GM12878 (cell line): Measurements from ENCODE around the gene RENBP. TPM values are rescaled to one million over a fixed set of nuclear protein-coding genes. Genes with fewer than 3 reads are reported as not detected.

ENCODE experiments used
- HDGF ChIP-seq: fragments of 450-650 bp; IDR thresholded peaks from 2 replicates; pipeline ENCODE4 v1.6.1; 2016; ENCODE audit warnings: antibody characterized with exemption
- PAX5 ChIP-seq: IDR thresholded peaks from 2 replicates; pipeline ENCODE4 v1.6.1; 2011; ENCODE audit warnings: low read depth, low read length, borderline replicate concordance
- POLR2A ChIP-seq: IDR thresholded peaks from 2 replicates; pipeline ENCODE4 v1.6.1; 2011; ENCODE audit warnings: low read depth, mild to moderate bottlenecking, low read length
- SRF ChIP-seq, 2 experiments: IDR thresholded peaks; 2 replicates each; pipeline ENCODE4 v1.6.1; 2011; ENCODE audit warnings: low read depth in 2 of 2, low read length in 2 of 2, mild to moderate bottlenecking in 1 of 2, moderate library complexity in 1 of 2
- TAF1 ChIP-seq: IDR thresholded peaks from 2 replicates; pipeline ENCODE4 v1.6.1; 2011; ENCODE audit warnings: mild to moderate bottlenecking, low read depth, low read length, borderline replicate concordance
- TCF3 ChIP-seq: IDR thresholded peaks from 2 replicates; pipeline ENCODE4 v1.6.1; 2012; ENCODE audit warnings: low read depth, mild to moderate bottlenecking, low read length, borderline replicate concordance; ENCODE audit not compliant: insufficient read depth
- polyA plus RNA-seq, 11 experiments: library from polyadenylated mRNA; depleted of rRNA in 4 of 11; unstranded in 6 of 11; stranded (reverse) in 5 of 11; fragments of >200 nt; fragmentation: Nextera tagmentation in 4 of 11; fragmentation: Illumina TruSeq in 1 of 11; extraction: Ambion mirVana in 4 of 11; extraction: Trizol in 1 of 11; gene quantifications; 1 replicate in 1 of 11; 2 replicates in 10 of 11; pipeline versions ENCODE4 v1.2.1 to v1.2.3, GENCODE V29; 2011 to 2016; ENCODE audit warnings: inconsistent platforms in 2 of 11, missing spikeins in 2 of 11, low read depth in 1 of 11
- total RNA-seq, 4 experiments: library from RNA; depleted of rRNA in 3 of 4; stranded (reverse); fragments of >200 nt in 3 of 4; fragmentation: Illumina TruSeq in 1 of 4; extraction: Trizol in 1 of 4; gene quantifications; 2 replicates each; pipeline versions ENCODE4 v1.2.1 to v1.2.3, GENCODE V29; 2013 to 2021
- TF ChIP-seq, protein P1 (sequence below): IDR thresholded peaks from 2 replicates; pipeline ENCODE4 v1.6.1; 2011; ENCODE audit warnings: borderline replicate concordance, low read depth, mild to moderate bottlenecking, moderate library complexity, low read length; ENCODE audit not compliant: insufficient read depth, poor library complexity, severe bottlenecking
- TF ChIP-seq, protein P2 (sequence below): fragments of 450-650 bp; IDR thresholded peaks from 2 replicates; pipeline ENCODE4 v1.6.1; 2017; ENCODE audit warnings: low read depth, mild to moderate bottlenecking, moderate library complexity
- TF ChIP-seq, protein P3 (sequence below): fragments of 450-650 bp; IDR thresholded peaks from 2 replicates; pipeline ENCODE4 v1.6.1; 2017; ENCODE audit warnings: mild to moderate bottlenecking, moderate library complexity
- TF ChIP-seq, protein P4 (sequence below): fragments of 450-650 bp; IDR thresholded peaks from 2 replicates; pipeline ENCODE4 v1.6.1; 2018; ENCODE audit warnings: mild to moderate bottlenecking, low read depth, moderate library complexity; ENCODE audit not compliant: partially characterized antibody
- TF ChIP-seq, protein P5 (sequence below): IDR thresholded peaks from 2 replicates; pipeline ENCODE4 v1.6.1; 2012; ENCODE audit warnings: low read depth, low read length, improper control_type of control experiment
- TF ChIP-seq, protein P6 (sequence below): fragments of 450-650 bp; IDR thresholded peaks from 2 replicates; pipeline ENCODE4 v1.6.1; 2017; ENCODE audit warnings: mild to moderate bottlenecking, moderate library complexity

RENBP gene
- total and polyA plus RNA-seq, 10 of the 15 experiments (the other 5 are each of a cell fraction or from before 2014, with no cell fraction given): 0.36 to 4.9 (median 1.8) TPM; not detected in 3

DNA sequence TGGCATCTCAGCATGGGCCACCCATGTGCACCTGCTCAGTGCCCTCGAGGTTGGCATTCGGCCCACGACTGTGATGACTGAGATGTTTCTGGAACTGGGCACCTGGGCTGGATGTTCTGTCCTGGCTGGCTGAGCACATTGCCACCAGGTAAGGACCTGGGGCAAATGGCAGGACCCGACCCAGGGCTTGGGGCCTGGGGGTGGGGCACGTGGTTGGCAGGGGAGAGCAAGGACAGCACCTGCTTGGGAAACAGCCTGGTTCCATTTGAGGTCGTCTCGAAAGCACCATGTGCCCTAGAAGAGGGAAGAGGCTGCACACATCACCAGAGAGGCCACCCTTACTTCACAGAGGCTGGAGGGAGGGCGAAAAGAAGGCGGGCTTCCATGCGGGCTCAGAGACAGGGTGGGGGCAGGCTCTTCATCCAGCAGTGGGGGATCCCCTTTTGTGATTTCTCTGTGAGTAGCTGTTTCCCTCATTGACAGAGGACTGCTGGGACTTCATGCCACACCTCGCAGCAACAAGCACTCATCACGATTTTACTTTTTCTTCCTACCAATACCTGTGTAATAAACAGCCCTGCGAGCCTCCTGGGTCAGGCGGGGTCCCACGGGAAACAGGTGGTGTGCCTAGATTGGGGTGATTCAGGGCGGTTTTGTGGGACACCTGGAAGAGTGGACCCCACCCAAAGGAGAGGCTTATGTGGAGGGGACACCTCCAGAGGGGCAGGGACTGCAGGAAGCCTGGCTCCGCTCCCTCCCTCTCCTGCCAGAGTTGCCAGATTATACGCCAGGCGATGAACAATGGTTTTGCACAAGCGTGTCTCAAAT lies 40.1 kb upstream of the RENBP start (continued):
- TF ChIP-seq TAF1: no peak
- TF ChIP-seq, protein P1, sequence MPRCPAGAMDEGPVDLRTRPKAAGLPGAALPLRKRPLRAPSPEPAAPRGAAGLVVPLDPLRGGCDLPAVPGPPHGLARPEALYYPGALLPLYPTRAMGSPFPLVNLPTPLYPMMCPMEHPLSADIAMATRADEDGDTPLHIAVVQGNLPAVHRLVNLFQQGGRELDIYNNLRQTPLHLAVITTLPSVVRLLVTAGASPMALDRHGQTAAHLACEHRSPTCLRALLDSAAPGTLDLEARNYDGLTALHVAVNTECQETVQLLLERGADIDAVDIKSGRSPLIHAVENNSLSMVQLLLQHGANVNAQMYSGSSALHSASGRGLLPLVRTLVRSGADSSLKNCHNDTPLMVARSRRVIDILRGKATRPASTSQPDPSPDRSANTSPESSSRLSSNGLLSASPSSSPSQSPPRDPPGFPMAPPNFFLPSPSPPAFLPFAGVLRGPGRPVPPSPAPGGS: no peak
- TF ChIP-seq, protein P2, sequence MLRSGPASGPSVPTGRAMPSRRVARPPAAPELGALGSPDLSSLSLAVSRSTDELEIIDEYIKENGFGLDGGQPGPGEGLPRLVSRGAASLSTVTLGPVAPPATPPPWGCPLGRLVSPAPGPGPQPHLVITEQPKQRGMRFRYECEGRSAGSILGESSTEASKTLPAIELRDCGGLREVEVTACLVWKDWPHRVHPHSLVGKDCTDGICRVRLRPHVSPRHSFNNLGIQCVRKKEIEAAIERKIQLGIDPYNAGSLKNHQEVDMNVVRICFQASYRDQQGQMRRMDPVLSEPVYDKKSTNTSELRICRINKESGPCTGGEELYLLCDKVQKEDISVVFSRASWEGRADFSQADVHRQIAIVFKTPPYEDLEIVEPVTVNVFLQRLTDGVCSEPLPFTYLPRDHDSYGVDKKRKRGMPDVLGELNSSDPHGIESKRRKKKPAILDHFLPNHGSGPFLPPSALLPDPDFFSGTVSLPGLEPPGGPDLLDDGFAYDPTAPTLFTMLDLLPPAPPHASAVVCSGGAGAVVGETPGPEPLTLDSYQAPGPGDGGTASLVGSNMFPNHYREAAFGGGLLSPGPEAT: no peak
- TF ChIP-seq, protein P3, sequence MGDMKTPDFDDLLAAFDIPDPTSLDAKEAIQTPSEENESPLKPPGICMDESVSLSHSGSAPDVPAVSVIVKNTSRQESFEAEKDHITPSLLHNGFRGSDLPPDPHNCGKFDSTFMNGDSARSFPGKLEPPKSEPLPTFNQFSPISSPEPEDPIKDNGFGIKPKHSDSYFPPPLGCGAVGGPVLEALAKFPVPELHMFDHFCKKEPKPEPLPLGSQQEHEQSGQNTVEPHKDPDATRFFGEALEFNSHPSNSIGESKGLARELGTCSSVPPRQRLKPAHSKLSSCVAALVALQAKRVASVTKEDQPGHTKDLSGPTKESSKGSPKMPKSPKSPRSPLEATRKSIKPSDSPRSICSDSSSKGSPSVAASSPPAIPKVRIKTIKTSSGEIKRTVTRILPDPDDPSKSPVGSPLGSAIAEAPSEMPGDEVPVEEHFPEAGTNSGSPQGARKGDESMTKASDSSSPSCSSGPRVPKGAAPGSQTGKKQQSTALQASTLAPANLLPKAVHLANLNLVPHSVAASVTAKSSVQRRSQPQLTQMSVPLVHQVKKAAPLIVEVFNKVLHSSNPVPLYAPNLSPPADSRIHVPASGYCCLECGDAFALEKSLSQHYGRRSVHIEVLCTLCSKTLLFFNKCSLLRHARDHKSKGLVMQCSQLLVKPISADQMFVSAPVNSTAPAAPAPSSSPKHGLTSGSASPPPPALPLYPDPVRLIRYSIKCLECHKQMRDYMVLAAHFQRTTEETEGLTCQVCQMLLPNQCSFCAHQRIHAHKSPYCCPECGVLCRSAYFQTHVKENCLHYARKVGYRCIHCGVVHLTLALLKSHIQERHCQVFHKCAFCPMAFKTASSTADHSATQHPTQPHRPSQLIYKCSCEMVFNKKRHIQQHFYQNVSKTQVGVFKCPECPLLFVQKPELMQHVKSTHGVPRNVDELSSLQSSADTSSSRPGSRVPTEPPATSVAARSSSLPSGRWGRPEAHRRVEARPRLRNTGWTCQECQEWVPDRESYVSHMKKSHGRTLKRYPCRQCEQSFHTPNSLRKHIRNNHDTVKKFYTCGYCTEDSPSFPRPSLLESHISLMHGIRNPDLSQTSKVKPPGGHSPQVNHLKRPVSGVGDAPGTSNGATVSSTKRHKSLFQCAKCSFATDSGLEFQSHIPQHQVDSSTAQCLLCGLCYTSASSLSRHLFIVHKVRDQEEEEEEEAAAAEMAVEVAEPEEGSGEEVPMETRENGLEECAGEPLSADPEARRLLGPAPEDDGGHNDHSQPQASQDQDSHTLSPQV: no peak
- no peak for TF ChIP-seq PAX5
- no peak for TF ChIP-seq TCF3
- TF ChIP-seq, protein P4, sequence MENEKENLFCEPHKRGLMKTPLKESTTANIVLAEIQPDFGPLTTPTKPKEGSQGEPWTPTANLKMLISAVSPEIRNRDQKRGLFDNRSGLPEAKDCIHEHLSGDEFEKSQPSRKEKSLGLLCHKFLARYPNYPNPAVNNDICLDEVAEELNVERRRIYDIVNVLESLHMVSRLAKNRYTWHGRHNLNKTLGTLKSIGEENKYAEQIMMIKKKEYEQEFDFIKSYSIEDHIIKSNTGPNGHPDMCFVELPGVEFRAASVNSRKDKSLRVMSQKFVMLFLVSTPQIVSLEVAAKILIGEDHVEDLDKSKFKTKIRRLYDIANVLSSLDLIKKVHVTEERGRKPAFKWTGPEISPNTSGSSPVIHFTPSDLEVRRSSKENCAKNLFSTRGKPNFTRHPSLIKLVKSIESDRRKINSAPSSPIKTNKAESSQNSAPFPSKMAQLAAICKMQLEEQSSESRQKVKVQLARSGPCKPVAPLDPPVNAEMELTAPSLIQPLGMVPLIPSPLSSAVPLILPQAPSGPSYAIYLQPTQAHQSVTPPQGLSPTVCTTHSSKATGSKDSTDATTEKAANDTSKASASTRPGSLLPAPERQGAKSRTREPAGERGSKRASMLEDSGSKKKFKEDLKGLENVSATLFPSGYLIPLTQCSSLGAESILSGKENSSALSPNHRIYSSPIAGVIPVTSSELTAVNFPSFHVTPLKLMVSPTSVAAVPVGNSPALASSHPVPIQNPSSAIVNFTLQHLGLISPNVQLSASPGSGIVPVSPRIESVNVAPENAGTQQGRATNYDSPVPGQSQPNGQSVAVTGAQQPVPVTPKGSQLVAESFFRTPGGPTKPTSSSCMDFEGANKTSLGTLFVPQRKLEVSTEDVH: no peak
- no peak for TF ChIP-seq HDGF
- TF ChIP-seq, protein P5, sequence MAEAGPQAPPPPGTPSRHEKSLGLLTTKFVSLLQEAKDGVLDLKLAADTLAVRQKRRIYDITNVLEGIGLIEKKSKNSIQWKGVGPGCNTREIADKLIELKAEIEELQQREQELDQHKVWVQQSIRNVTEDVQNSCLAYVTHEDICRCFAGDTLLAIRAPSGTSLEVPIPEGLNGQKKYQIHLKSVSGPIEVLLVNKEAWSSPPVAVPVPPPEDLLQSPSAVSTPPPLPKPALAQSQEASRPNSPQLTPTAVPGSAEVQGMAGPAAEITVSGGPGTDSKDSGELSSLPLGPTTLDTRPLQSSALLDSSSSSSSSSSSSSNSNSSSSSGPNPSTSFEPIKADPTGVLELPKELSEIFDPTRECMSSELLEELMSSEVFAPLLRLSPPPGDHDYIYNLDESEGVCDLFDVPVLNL: no peak
- no peak for TF ChIP-seq SRF (IDR thresholded peaks at IDR 0.05; ENCODE audit: low read depth in 2 of 2, low read length in 2 of 2)
- TF ChIP-seq, protein P6, sequence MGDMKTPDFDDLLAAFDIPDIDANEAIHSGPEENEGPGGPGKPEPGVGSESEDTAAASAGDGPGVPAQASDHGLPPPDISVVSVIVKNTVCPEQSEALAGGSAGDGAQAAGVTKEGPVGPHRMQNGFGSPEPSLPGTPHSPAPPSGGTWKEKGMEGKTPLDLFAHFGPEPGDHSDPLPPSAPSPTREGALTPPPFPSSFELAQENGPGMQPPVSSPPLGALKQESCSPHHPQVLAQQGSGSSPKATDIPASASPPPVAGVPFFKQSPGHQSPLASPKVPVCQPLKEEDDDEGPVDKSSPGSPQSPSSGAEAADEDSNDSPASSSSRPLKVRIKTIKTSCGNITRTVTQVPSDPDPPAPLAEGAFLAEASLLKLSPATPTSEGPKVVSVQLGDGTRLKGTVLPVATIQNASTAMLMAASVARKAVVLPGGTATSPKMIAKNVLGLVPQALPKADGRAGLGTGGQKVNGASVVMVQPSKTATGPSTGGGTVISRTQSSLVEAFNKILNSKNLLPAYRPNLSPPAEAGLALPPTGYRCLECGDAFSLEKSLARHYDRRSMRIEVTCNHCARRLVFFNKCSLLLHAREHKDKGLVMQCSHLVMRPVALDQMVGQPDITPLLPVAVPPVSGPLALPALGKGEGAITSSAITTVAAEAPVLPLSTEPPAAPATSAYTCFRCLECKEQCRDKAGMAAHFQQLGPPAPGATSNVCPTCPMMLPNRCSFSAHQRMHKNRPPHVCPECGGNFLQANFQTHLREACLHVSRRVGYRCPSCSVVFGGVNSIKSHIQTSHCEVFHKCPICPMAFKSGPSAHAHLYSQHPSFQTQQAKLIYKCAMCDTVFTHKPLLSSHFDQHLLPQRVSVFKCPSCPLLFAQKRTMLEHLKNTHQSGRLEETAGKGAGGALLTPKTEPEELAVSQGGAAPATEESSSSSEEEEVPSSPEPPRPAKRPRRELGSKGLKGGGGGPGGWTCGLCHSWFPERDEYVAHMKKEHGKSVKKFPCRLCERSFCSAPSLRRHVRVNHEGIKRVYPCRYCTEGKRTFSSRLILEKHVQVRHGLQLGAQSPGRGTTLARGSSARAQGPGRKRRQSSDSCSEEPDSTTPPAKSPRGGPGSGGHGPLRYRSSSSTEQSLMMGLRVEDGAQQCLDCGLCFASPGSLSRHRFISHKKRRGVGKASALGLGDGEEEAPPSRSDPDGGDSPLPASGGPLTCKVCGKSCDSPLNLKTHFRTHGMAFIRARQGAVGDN: peak; percentile 91
- TF ChIP-seq POLR2A: peak; percentile 43; the same call in 1 of the 2 replicates
